K562 (cell line): ENCODE results near the gene KLHDC7B.

Experiments
- IRF2 ChIP-seq: sonication (generic); formaldehyde crosslinking; IDR thresholded peaks from 2 replicates; pipeline ENCODE4 v1.8.1; 2022; ENCODE audit warnings: mild to moderate bottlenecking, missing genetic modification reagents
- MEF2D ChIP-seq: conservative IDR thresholded peaks from 2 replicates; pipeline ENCODE4 v1.6.1; 2016; ENCODE audit warnings: low read depth, missing genetic modification characterization, missing compliant biosample characterization
- SMAD4 ChIP-seq: fragments of 250-450 bp; sonication (Bioruptor Pico); conservative IDR thresholded peaks from 2 replicates; pipeline ENCODE4 v1.8.0; 2021; ENCODE audit warnings: inconsistent platforms, mild to moderate bottlenecking, moderate library complexity
- SMARCB1 ChIP-seq: IDR thresholded peaks from 2 replicates; pipeline ENCODE4 v1.6.1; 2011; ENCODE audit warnings: improper control_type of control experiment, low read depth; ENCODE audit not compliant: insufficient read length
- SNRNP70 ChIP-seq: fragments of 200-400 bp; formaldehyde crosslinking; optimal IDR thresholded peaks from 2 replicates; pipeline ENCODE3; 2017; ENCODE audit warnings: low read depth, low read length
- TEAD4 ChIP-seq, 2 experiments: sonication (generic) in 1 of 2; formaldehyde crosslinking in 1 of 2; IDR thresholded peaks; 2 replicates each; pipeline versions ENCODE4 v1.6.1 to v1.8.0; 2012 to 2022; ENCODE audit warnings: borderline replicate concordance in 1 of 2, inconsistent platforms in 1 of 2, low read length in 1 of 2, mild to moderate bottlenecking in 1 of 2, missing genetic modification reagents in 1 of 2
- ZNF274 ChIP-seq: IDR thresholded peaks from 2 replicates; pipeline ENCODE4 v1.6.1; 2011; ENCODE audit warnings: low read depth, mild to moderate bottlenecking, low read length, moderate library complexity, borderline replicate concordance
- TF ChIP-seq, protein P1 (sequence below): fragments of 250-450 bp; sonication (Bioruptor Pico); IDR thresholded peaks from 2 replicates; pipeline ENCODE4 v1.4.0; 2020
- TF ChIP-seq, protein P2 (sequence below), 3 experiments: IDR thresholded peaks in 2 of 3; conservative IDR thresholded peaks in 1 of 3; 2 replicates each; pipeline ENCODE4 v1.5.1; 2011 to 2012; ENCODE audit warnings: low read length in 3 of 3, mild to moderate bottlenecking in 3 of 3, control low read depth in 2 of 3, improper control_type of control experiment in 1 of 3, inconsistent platforms in 1 of 3, low read depth in 1 of 3, mixed read lengths in 1 of 3, moderate library complexity in 1 of 3; ENCODE audit not compliant: insufficient read depth in 2 of 3
- TF ChIP-seq, protein P3 (sequence below): fragments of 200-800 bp; sonication (Bioruptor generic); IDR thresholded peaks from 2 replicates; pipeline ENCODE4 v1.6.1; 2016; ENCODE audit warnings: missing genetic modification characterization, missing compliant biosample characterization

DNA sequence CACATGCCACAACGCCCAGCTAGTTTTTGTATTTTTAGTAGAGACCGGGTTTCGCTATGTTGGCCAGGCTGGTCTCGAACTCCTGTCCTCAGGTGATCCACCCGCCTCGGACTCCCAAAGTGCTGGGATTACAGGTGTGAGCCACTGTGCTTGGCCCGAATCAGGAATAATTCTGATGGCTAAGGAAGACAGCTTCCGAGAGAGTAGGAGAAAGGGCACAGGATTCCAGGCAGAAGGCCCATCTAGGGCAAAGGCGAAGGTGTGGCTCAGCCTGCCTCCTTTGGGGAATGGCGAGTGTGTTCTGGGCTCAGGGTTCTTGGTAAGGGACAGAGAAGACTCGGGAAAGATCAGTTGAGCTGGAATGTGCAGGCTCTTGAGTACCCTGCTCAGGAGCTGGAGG, 18.6 kb downstream of the KLHDC7B start:
- TF ChIP-seq SMARCB1 = no peak
- TF ChIP-seq MEF2D (tag) = no peak
- TF ChIP-seq, protein P1, sequence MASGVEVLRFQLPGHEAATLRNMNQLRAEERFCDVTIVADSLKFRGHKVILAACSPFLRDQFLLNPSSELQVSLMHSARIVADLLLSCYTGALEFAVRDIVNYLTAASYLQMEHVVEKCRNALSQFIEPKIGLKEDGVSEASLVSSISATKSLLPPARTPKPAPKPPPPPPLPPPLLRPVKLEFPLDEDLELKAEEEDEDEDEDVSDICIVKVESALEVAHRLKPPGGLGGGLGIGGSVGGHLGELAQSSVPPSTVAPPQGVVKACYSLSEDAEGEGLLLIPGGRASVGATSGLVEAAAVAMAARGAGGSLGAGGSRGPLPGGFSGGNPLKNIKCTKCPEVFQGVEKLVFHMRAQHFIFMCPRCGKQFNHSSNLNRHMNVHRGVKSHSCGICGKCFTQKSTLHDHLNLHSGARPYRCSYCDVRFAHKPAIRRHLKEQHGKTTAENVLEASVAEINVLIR (CRISPR knock-in tag) = no peak
- no peak for TF ChIP-seq ZNF274
- TF ChIP-seq, protein P2, sequence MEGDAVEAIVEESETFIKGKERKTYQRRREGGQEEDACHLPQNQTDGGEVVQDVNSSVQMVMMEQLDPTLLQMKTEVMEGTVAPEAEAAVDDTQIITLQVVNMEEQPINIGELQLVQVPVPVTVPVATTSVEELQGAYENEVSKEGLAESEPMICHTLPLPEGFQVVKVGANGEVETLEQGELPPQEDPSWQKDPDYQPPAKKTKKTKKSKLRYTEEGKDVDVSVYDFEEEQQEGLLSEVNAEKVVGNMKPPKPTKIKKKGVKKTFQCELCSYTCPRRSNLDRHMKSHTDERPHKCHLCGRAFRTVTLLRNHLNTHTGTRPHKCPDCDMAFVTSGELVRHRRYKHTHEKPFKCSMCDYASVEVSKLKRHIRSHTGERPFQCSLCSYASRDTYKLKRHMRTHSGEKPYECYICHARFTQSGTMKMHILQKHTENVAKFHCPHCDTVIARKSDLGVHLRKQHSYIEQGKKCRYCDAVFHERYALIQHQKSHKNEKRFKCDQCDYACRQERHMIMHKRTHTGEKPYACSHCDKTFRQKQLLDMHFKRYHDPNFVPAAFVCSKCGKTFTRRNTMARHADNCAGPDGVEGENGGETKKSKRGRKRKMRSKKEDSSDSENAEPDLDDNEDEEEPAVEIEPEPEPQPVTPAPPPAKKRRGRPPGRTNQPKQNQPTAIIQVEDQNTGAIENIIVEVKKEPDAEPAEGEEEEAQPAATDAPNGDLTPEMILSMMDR (IDR thresholded peaks at IDR 0.05 in 2 of 3, conservative IDR thresholded peaks at IDR 0.05 in 1 of 3; ENCODE audit: insufficient read depth in 2 of 3, low read depth in 1 of 3, low read length in 3 of 3) = no peak
- TF ChIP-seq TEAD4 (IDR thresholded peaks at IDR 0.05; ENCODE audit: low read length) = no peak
- TF ChIP-seq TEAD4 (CRISPR knock-in tag; IDR thresholded peaks at IDR 0.05; ENCODE audit: borderline replicate concordance) = no peak
- TF ChIP-seq, protein P3, sequence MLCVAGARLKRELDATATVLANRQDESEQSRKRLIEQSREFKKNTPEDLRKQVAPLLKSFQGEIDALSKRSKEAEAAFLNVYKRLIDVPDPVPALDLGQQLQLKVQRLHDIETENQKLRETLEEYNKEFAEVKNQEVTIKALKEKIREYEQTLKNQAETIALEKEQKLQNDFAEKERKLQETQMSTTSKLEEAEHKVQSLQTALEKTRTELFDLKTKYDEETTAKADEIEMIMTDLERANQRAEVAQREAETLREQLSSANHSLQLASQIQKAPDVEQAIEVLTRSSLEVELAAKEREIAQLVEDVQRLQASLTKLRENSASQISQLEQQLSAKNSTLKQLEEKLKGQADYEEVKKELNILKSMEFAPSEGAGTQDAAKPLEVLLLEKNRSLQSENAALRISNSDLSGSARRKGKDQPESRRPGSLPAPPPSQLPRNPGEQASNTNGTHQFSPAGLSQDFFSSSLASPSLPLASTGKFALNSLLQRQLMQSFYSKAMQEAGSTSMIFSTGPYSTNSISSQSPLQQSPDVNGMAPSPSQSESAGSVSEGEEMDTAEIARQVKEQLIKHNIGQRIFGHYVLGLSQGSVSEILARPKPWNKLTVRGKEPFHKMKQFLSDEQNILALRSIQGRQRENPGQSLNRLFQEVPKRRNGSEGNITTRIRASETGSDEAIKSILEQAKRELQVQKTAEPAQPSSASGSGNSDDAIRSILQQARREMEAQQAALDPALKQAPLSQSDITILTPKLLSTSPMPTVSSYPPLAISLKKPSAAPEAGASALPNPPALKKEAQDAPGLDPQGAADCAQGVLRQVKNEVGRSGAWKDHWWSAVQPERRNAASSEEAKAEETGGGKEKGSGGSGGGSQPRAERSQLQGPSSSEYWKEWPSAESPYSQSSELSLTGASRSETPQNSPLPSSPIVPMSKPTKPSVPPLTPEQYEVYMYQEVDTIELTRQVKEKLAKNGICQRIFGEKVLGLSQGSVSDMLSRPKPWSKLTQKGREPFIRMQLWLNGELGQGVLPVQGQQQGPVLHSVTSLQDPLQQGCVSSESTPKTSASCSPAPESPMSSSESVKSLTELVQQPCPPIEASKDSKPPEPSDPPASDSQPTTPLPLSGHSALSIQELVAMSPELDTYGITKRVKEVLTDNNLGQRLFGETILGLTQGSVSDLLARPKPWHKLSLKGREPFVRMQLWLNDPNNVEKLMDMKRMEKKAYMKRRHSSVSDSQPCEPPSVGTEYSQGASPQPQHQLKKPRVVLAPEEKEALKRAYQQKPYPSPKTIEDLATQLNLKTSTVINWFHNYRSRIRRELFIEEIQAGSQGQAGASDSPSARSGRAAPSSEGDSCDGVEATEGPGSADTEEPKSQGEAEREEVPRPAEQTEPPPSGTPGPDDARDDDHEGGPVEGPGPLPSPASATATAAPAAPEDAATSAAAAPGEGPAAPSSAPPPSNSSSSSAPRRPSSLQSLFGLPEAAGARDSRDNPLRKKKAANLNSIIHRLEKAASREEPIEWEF (CRISPR knock-in tag) = no peak
- no peak for TF ChIP-seq IRF2 (CRISPR knock-in tag)
- TF ChIP-seq SMAD4 (CRISPR knock-in tag) = no peak
- TF ChIP-seq SNRNP70 = no peak
